Astrocyte (in vitro differentiated cells and primary cell): ENCODE results near the gene MKRN2OS.

Source experiments
- CTCF ChIP-seq: IDR thresholded peaks from 2 replicates; pipeline ENCODE4 v1.5.1; 2011; ENCODE audit warnings: low read depth, mild to moderate bottlenecking, inconsistent platforms, low read length, moderate library complexity; ENCODE audit not compliant: insufficient read depth
- EZH2 ChIP-seq: IDR thresholded peaks from 2 replicates; pipeline ENCODE4 v1.6.1; 2012; ENCODE audit warnings: mild to moderate bottlenecking, low read length, inconsistent platforms; ENCODE audit not compliant: insufficient read depth

- TF ChIP-seq CTCF, result no peak
- no peak for TF ChIP-seq EZH2
Measured at GRCh38 chr3:12499474-12499873, 45.8 kb downstream of the MKRN2OS start.
